HCT116 (cell line): ENCODE data around the gene USP47. TPM values are rescaled to one million over a fixed set of nuclear protein-coding genes. Genes with fewer than 3 reads are reported as not detected.

Experiments
- ATAC-seq: fragments of 200-7000 bp; cut with Tn5 transposase; 2 replicates; pipeline ENCODE4 v1.9.1; 2020; ENCODE audit warnings: mild to moderate bottlenecking, moderate library complexity
- BruUV-seq: library from RNA; stranded (reverse); fragments of 400-500 nt; replicated peaks from 2 replicates; lab custom pipeline; 2021; lab: Mats Ljungman, UMichigan
- CTCF ChIA-PET: fragments of 300-600 bp; sonication (Branson Sonifier 250); formaldehyde crosslinking; loops from one replicate; lab custom pipeline; 2021; ENCODE audit warnings: antibody characterized with exemption; lab: Charles Lee
- POLR2A ChIA-PET: fragments of 300-600, 350-600 bp; sonication (Branson Sonifier 250); formaldehyde crosslinking; loops from one replicate; lab custom pipeline; 2021; ENCODE audit warnings: antibody characterized with exemption; lab: Charles Lee
- RAD21 ChIA-PET, 2 experiments: fragments of 300-600 bp; sonication (Branson Sonifier 250); formaldehyde crosslinking; loops; one replicate each; lab custom pipeline; 2023; ENCODE audit warnings: low total read pairs in 2 of 2; ENCODE audit not compliant: uncharacterized antibody in 2 of 2, unreplicated experiment in 2 of 2, low non-redundant PET in 1 of 2; lab: Charles Lee
- DNase-seq: peaks from one replicate; pipeline ENCODE4 v3.0.0-alpha.2; 2010; ENCODE audit warnings: low read depth, low spot score
- H2AFZ ChIP-seq: fragments of 200-600 bp; shearing (Covaris generic), sonication (generic); 2 replicates; pipeline ENCODE4 v1.6.1; 2017; ENCODE audit warnings: low read depth, mixed run types, mixed read lengths, antibody characterized with exemption, low read length; ENCODE audit not compliant: poor library complexity, severe bottlenecking
- H3K27ac ChIP-seq: 2 replicates; pipeline ENCODE4 v1.5.1; 2012; ENCODE audit warnings: low read depth, low read length
- H3K27me3 ChIP-seq: fragments of 200-600 bp; sonication (generic); 2 replicates; pipeline ENCODE4 v1.6.1; 2016; ENCODE audit warnings: mixed run types, low read length, mixed read lengths; ENCODE audit not compliant: insufficient read depth
- H3K36me3 ChIP-seq, 2 experiments: fragments of 200-500 bp in 1 of 2; fragments of 200-600 bp in 1 of 2; sonication (Bioruptor generic) in 1 of 2; sonication (generic) in 1 of 2; 2 replicates each; pipeline versions ENCODE4 v1.5.1 to v1.6.1; 2014 to 2016; ENCODE audit warnings: low read length in 2 of 2, inconsistent platforms in 1 of 2, mixed read lengths in 1 of 2, mixed run types in 1 of 2; ENCODE audit not compliant: insufficient read depth in 2 of 2, control insufficient read depth in 1 of 2
- H3K4me1 ChIP-seq, 2 experiments: fragments of 200-600 bp in 1 of 2; sonication (generic) in 1 of 2; 2 replicates each; pipeline versions ENCODE4 v1.5.1 to v1.6.1; 2012 to 2017; ENCODE audit warnings: low read length in 2 of 2, inconsistent platforms in 1 of 2, mild to moderate bottlenecking in 1 of 2, mixed read lengths in 1 of 2, mixed run types in 1 of 2, moderate library complexity in 1 of 2; ENCODE audit not compliant: insufficient read depth in 2 of 2, control insufficient read depth in 1 of 2
- H3K4me2 ChIP-seq: fragments of 200-600 bp; sonication (generic); 2 replicates; pipeline ENCODE4 v1.6.1; 2017; ENCODE audit warnings: mixed run types, low read length, mixed read lengths
- H3K4me3 ChIP-seq, 2 experiments: fragments of 200-600 bp in 1 of 2; sonication (generic) in 1 of 2; replicated peaks in 1 of 2; 2 replicates each; pipeline ENCODE4 v1.5.1; 2011 to 2016; ENCODE audit warnings: low read length in 2 of 2, control low read depth in 1 of 2, low read depth in 1 of 2, mild to moderate bottlenecking in 1 of 2, mixed read lengths in 1 of 2, mixed run types in 1 of 2
- H3K79me2 ChIP-seq: fragments of 200-600 bp; sonication (generic); 2 replicates; pipeline ENCODE4 v1.6.1; 2017; ENCODE audit warnings: mild to moderate bottlenecking, mixed run types, low read length, moderate library complexity, mixed read lengths; ENCODE audit not compliant: insufficient read depth
- H3K9ac ChIP-seq: fragments of 200-600 bp; sonication (generic); 2 replicates; pipeline ENCODE4 v1.6.1; 2016; ENCODE audit warnings: low read length, mixed read lengths
- H3K9me2 ChIP-seq: fragments of 200-600 bp; sonication (generic), shearing (Covaris generic); 2 replicates; pipeline ENCODE4 v1.6.1; 2017; ENCODE audit warnings: mixed run types, mild to moderate bottlenecking, moderate library complexity; ENCODE audit not compliant: insufficient read depth
- H3K9me3 ChIP-seq, 2 experiments: fragments of 200-500 bp in 1 of 2; fragments of 200-600 bp in 1 of 2; sonication (Bioruptor generic) in 1 of 2; sonication (generic) in 1 of 2; 2 replicates each; pipeline ENCODE4 v1.6.1; 2014 to 2017; ENCODE audit warnings: low read length in 2 of 2, mixed read lengths in 2 of 2, inconsistent platforms in 1 of 2, low read depth in 1 of 2, mild to moderate bottlenecking in 1 of 2, mixed run types in 1 of 2, moderate library complexity in 1 of 2; ENCODE audit not compliant: control insufficient read depth in 1 of 2, insufficient read depth in 1 of 2
- H4K20me1 ChIP-seq: fragments of 200-600 bp; sonication (generic), shearing (Covaris generic); 2 replicates; pipeline ENCODE4 v1.6.1; 2017; ENCODE audit warnings: mixed run types, mild to moderate bottlenecking, moderate library complexity; ENCODE audit not compliant: insufficient read depth
- EZH2 ChIP-seq: fragments of 200-600 bp; sonication (generic); IDR thresholded peaks from 2 replicates; pipeline ENCODE4 v1.6.1; 2017; ENCODE audit warnings: antibody characterized with exemption, mixed run types
- MAX ChIP-seq: IDR thresholded peaks from 2 replicates; pipeline ENCODE4 v1.6.1; 2012
- RAD21 ChIP-seq: IDR thresholded peaks from 2 replicates; pipeline ENCODE4 v1.6.1; 2012; ENCODE audit warnings: low read depth, mild to moderate bottlenecking
- SRF ChIP-seq: IDR thresholded peaks from 2 replicates; pipeline ENCODE4 v1.6.1; 2012; ENCODE audit warnings: low read depth
- intact Hi-C: fragments of 100-400 bp; cut with micrococcal nuclease; formaldehyde crosslinking; loops from 2 replicates; pipeline ENCODE4 v1.10.0; 2022
- total RNA-seq: library from RNA; stranded (reverse); gene quantifications from one replicate; pipeline ENCODE4 v1.2.1, GENCODE V29; 2021; ENCODE audit not compliant: unreplicated experiment
- TF ChIP-seq, protein P1 (sequence below): IDR thresholded peaks from 2 replicates; pipeline ENCODE4 v1.6.1; 2011; ENCODE audit warnings: mild to moderate bottlenecking, low read length, moderate library complexity; ENCODE audit not compliant: insufficient replicate concordance; ENCODE audit errors: extremely low read depth
- TF ChIP-seq, protein P2 (sequence below), 3 experiments: fragments of 200-600 bp in 1 of 3; sonication (generic) in 1 of 3; IDR thresholded peaks in 2 of 3; conservative IDR thresholded peaks in 1 of 3; 2 replicates each; pipeline ENCODE4 v1.5.1; 2012 to 2017; ENCODE audit warnings: low read depth in 2 of 3, low read length in 2 of 3, antibody characterized with exemption in 1 of 3, borderline replicate concordance in 1 of 3, control low read depth in 1 of 3, mild to moderate bottlenecking in 1 of 3, mixed read lengths in 1 of 3, mixed run types in 1 of 3, moderate library complexity in 1 of 3; ENCODE audit not compliant: insufficient read depth in 1 of 3

Gene USP47
- total RNA-seq, 1 experiment from 2014 or later: 18.9 TPM

- TF ChIP-seq EZH2: no peak
- no peak for TF ChIP-seq RAD21
- TF ChIP-seq, protein P1, sequence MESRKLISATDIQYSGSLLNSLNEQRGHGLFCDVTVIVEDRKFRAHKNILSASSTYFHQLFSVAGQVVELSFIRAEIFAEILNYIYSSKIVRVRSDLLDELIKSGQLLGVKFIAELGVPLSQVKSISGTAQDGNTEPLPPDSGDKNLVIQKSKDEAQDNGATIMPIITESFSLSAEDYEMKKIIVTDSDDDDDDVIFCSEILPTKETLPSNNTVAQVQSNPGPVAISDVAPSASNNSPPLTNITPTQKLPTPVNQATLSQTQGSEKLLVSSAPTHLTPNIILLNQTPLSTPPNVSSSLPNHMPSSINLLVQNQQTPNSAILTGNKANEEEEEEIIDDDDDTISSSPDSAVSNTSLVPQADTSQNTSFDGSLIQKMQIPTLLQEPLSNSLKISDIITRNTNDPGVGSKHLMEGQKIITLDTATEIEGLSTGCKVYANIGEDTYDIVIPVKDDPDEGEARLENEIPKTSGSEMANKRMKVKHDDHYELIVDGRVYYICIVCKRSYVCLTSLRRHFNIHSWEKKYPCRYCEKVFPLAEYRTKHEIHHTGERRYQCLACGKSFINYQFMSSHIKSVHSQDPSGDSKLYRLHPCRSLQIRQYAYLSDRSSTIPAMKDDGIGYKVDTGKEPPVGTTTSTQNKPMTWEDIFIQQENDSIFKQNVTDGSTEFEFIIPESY: peak; percentile 95
Measured at GRCh38 chr11:11841723-11842420, at the start of gene USP47 (continued).

GRCh38 chr11:11793073-11793472 lies 48.7 kb upstream of the USP47 start:
- H2AFZ ChIP-seq: no peak overlapping the region
- no peaks in the 10 kb centered on the region for H3K9me3 ChIP-seq
- no peak for ATAC-seq
- ChIA-PET CTCF (interaction anchor here (1.0 to 1.1 kb wide), 2 partner anchors 251 kb away, joined by 3 to 4 read pairs; no protein-coding TSS in a partner anchor), POLR2A (interaction anchor here (1.5 kb wide), 1 partner anchor 859 kb away, joined by 3 read pairs; no protein-coding TSS in a partner anchor), RAD21 (no interaction called here)
- intact Hi-C loops: no loop called here
- BruUV-seq: no TSS peak
- no peaks in the 10 kb centered on the region for H3K9me2 ChIP-seq
- H3K36me3 ChIP-seq: no peaks in the 10 kb centered on the region
- H3K9ac ChIP-seq: no peak overlapping the region
- no peaks in the 10 kb centered on the region for H3K27me3 ChIP-seq
- DNase-seq: no peak
- H3K27ac ChIP-seq: no peak overlapping the region
- TF ChIP-seq SRF: no peak
- TF ChIP-seq MAX: no peak
- TF ChIP-seq, protein P2, sequence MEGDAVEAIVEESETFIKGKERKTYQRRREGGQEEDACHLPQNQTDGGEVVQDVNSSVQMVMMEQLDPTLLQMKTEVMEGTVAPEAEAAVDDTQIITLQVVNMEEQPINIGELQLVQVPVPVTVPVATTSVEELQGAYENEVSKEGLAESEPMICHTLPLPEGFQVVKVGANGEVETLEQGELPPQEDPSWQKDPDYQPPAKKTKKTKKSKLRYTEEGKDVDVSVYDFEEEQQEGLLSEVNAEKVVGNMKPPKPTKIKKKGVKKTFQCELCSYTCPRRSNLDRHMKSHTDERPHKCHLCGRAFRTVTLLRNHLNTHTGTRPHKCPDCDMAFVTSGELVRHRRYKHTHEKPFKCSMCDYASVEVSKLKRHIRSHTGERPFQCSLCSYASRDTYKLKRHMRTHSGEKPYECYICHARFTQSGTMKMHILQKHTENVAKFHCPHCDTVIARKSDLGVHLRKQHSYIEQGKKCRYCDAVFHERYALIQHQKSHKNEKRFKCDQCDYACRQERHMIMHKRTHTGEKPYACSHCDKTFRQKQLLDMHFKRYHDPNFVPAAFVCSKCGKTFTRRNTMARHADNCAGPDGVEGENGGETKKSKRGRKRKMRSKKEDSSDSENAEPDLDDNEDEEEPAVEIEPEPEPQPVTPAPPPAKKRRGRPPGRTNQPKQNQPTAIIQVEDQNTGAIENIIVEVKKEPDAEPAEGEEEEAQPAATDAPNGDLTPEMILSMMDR (IDR thresholded peaks at IDR 0.05 in 2 of 3, conservative IDR thresholded peaks at IDR 0.05 in 1 of 3; ENCODE audit: borderline replicate concordance in 1 of 3, insufficient read depth in 1 of 3, low read depth in 2 of 3, low read length in 2 of 3): no peak
- H3K4me2 ChIP-seq: no peak overlapping the region
- H3K4me3 ChIP-seq: no peak overlapping the region
- H4K20me1 ChIP-seq: no peaks in the 10 kb centered on the region; the same call in 1 of the 2 replicates
- H3K4me1 ChIP-seq: no peaks in the 10 kb centered on the region
- no peaks in the 10 kb centered on the region for H3K79me2 ChIP-seq
